ENCODE data around the gene SLC25A30. TPM values are rescaled to one million over a fixed set of nuclear protein-coding genes. Genes with fewer than 3 reads are reported as not detected.

Gene SLC25A30
- total RNA-seq, 1 experiment from 2014 or later, result 26.0 TPM

DNA sequence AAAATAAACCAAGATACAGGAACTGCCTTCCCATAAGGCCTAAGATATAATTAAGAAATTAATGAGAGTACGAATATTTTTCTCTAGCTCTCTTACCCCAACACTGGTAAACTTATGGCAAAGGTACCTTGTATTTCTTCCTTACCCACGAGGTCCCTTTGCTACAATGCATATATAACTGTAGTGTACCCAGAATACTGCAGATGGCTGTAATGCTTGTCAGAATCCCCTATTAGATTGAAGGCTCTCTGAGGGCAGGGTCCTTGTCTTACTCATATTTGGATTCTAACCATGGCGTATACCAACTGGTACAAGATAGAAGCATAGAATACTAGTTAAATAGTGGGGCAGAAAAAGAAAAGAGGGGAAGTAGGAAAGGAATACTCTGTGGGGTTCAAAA is 15.1 kb downstream of the SLC25A30 start:
- no peaks in the 10 kb centered on the region for H3K4me1 ChIP-seq (ENCODE audit: insufficient read depth, low read length, poor library complexity, severe bottlenecking)
- CTCF ChIA-PET, result no interaction called here
- DNase-seq (ENCODE audit: low spot score), result no peak
- no peak for TF ChIP-seq EZH2 (IDR thresholded peaks at IDR 0.05; ENCODE audit: borderline replicate concordance, low read depth, low read length, poor library complexity, severe bottlenecking)
- TF ChIP-seq, protein P1, sequence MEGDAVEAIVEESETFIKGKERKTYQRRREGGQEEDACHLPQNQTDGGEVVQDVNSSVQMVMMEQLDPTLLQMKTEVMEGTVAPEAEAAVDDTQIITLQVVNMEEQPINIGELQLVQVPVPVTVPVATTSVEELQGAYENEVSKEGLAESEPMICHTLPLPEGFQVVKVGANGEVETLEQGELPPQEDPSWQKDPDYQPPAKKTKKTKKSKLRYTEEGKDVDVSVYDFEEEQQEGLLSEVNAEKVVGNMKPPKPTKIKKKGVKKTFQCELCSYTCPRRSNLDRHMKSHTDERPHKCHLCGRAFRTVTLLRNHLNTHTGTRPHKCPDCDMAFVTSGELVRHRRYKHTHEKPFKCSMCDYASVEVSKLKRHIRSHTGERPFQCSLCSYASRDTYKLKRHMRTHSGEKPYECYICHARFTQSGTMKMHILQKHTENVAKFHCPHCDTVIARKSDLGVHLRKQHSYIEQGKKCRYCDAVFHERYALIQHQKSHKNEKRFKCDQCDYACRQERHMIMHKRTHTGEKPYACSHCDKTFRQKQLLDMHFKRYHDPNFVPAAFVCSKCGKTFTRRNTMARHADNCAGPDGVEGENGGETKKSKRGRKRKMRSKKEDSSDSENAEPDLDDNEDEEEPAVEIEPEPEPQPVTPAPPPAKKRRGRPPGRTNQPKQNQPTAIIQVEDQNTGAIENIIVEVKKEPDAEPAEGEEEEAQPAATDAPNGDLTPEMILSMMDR (conservative IDR thresholded peaks at IDR 0.05; ENCODE audit: low read depth, low read length), result no peak
- no TSS peak for BruUV-seq (replicated peaks)
- H3K27me3 ChIP-seq (replicated peaks; ENCODE audit: insufficient read depth, low read depth, low read length, poor library complexity), result no peaks in the 10 kb centered on the region
- no peak overlapping the region for H3K4me3 ChIP-seq (ENCODE audit: low read depth, low read length, poor library complexity, severe bottlenecking)
- no peaks in the 10 kb centered on the region for H3K9me3 ChIP-seq (ENCODE audit: low read depth, low read length, poor library complexity, severe bottlenecking)
- H3K36me3 ChIP-seq (ENCODE audit: insufficient read depth, low read length, poor library complexity, severe bottlenecking), result peaks cover 63% of the 10 kb centered on the region
- intact Hi-C loops (cut with micrococcal nuclease; ENCODE audit: unreplicated experiment), result no loop called here
- POLR2A ChIA-PET (ENCODE audit: low non-redundant PET), result no interaction called here
- no peak overlapping the region for H3K27ac ChIP-seq (ENCODE audit: low read depth, low read length, poor library complexity, severe bottlenecking)

- CTCF ChIA-PET, result no interaction called here
- H3K4me3 ChIP-seq (ENCODE audit: low read depth, low read length, poor library complexity, severe bottlenecking), result no peak overlapping the region
- H3K4me1 ChIP-seq (ENCODE audit: insufficient read depth, low read length, poor library complexity, severe bottlenecking), result no peaks in the 10 kb centered on the region
- TF ChIP-seq, protein P1 (conservative IDR thresholded peaks at IDR 0.05; ENCODE audit: low read depth, low read length), result no peak
- TF ChIP-seq EZH2 (IDR thresholded peaks at IDR 0.05; ENCODE audit: borderline replicate concordance, low read depth, low read length, poor library complexity, severe bottlenecking), result no peak
- DNase-seq (ENCODE audit: low spot score), result no peak
- no peaks in the 10 kb centered on the region for H3K27me3 ChIP-seq (replicated peaks; ENCODE audit: insufficient read depth, low read depth, low read length, poor library complexity)
- intact Hi-C loops (cut with micrococcal nuclease; ENCODE audit: unreplicated experiment), result no loop called here
- H3K9me3 ChIP-seq (ENCODE audit: low read depth, low read length, poor library complexity, severe bottlenecking), result no peaks in the 10 kb centered on the region
- peaks cover 63% of the 10 kb centered on the region for H3K36me3 ChIP-seq (ENCODE audit: insufficient read depth, low read length, poor library complexity, severe bottlenecking)
- no peak overlapping the region for H3K27ac ChIP-seq (ENCODE audit: low read depth, low read length, poor library complexity, severe bottlenecking)
- BruUV-seq (replicated peaks), result no TSS peak
- POLR2A ChIA-PET (ENCODE audit: low non-redundant PET), result no interaction called here
Measured at GRCh38 chr13:45402641-45403040, 15.5 kb downstream of the SLC25A30 start.

DNA sequence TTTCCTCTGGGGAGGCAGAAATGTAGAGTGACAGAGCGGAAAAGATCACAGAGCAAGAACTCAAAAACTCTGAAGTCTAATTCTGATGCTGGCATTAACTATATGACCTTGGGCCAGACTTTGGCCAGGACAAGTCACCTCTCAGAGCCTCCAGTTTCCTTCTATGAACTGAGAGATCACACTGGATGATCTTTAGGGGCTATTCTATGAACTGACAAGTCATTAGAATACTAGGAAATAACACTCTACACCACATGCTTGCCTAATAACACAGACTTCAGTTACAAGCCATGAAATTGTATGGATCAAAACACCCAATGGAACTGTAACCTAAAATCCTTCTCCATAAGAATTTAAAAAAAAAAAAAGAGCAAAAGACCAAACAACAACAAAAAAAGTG is 16.9 kb downstream of the SLC25A30 start:
- intact Hi-C loops (cut with micrococcal nuclease; ENCODE audit: unreplicated experiment), result no loop called here
- no peak for TF ChIP-seq EZH2 (IDR thresholded peaks at IDR 0.05; ENCODE audit: borderline replicate concordance, low read depth, low read length, poor library complexity, severe bottlenecking)
- TF ChIP-seq, protein P1 (conservative IDR thresholded peaks at IDR 0.05; ENCODE audit: low read depth, low read length), result no peak
- no peak for DNase-seq (ENCODE audit: low spot score)
- Histone ChIP-seq H3K36me3 (ENCODE audit: insufficient read depth, low read length, poor library complexity, severe bottlenecking) (peaks cover 58% of the 10 kb centered on the region), H3K4me1 (ENCODE audit: insufficient read depth, low read length, poor library complexity, severe bottlenecking) (no peaks in the 10 kb centered on the region), H3K9me3 (ENCODE audit: low read depth, low read length, poor library complexity, severe bottlenecking) (no peaks in the 10 kb centered on the region), H3K27ac (ENCODE audit: low read depth, low read length, poor library complexity, severe bottlenecking) (no peak overlapping the region), H3K4me3 (ENCODE audit: low read depth, low read length, poor library complexity, severe bottlenecking) (no peak overlapping the region), H3K27me3 (replicated peaks; ENCODE audit: insufficient read depth, low read depth, low read length, poor library complexity) (no peaks in the 10 kb centered on the region)
- POLR2A ChIA-PET (ENCODE audit: low non-redundant PET), result no interaction called here
- no TSS peak for BruUV-seq (replicated peaks)
- CTCF ChIA-PET, result no interaction called here
